ENCODE measurements around the gene GUCY2C. TPM values are rescaled to one million over a fixed set of nuclear protein-coding genes. Genes with fewer than 3 reads are reported as not detected.

Gene GUCY2C
- polyA plus RNA-seq, 2 of the 4 experiments (the other 2 are of a cell fraction): 0.05 TPM; not detected in 1

DNA sequence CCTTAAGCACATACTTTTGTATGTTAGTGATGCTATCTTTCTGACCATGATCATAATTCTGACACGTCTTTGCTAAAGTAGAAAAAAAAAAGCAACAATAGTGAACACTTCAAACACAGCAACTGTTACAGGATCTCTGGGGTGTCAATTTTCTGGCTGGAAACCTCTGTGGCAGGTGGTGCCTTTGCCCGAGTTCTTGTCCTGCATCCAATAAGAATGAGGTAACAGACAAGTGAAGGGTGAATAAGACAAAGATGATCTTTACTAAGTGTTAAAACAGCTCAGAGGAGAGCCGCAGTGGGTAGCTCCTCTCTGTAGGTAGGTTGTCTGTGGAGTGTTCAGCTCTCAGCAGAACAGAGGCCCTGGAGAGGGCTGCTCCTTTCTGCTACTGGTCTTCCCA lies 107.8 kb downstream of the GUCY2C start:
- H3K4me2 ChIP-seq: no peak overlapping the region
- TF ChIP-seq EP300 (IDR thresholded peaks at IDR 0.05) (no peak), ZSCAN20 (CRISPR knock-in tag; IDR thresholded peaks at IDR 0.05) (no peak), HOXB13 (CRISPR knock-in tag; IDR thresholded peaks at IDR 0.05; ENCODE audit: low read depth) (no peak), ZFP36 (IDR thresholded peaks at IDR 0.05; ENCODE audit: borderline replicate concordance, partially characterized antibody) (no peak), POLR2A (IDR thresholded peaks at IDR 0.05; ENCODE audit: low read length) (no peak), ZC3H11A (IDR thresholded peaks at IDR 0.05) (no peak), MAFK (IDR thresholded peaks at IDR 0.05; ENCODE audit: partially characterized antibody) (no peak), HDAC2 (IDR thresholded peaks at IDR 0.05) (no peak), RFX5 (IDR thresholded peaks at IDR 0.05) (no peak), BHLHE40 (IDR thresholded peaks at IDR 0.05; ENCODE audit: low read depth, low read length) (no peak), JUN (IDR thresholded peaks at IDR 0.05) (no peak), MYC (IDR thresholded peaks at IDR 0.05; ENCODE audit: borderline replicate concordance, low read length) (no peak), GATA3 (IDR thresholded peaks at IDR 0.05; ENCODE audit: borderline replicate concordance) (no peak), TP53 (CRISPR knock-in tag; IDR thresholded peaks at IDR 0.05) (no peak)
- ATAC-seq: no peak
- no peaks in the 10 kb centered on the region for H3K4me1 ChIP-seq
- WGBS (ENCODE audit: missing lambda C conversion rate): 41% methylated on average over 3 of the region's 3 CpGs
- FAIRE-seq: no peak
- POLR2A ChIA-PET: no interaction called here
- DNase-seq (ENCODE audit: low read depth in 1 of 2, low spot score in 1 of 2): no peak
- no peaks in the 10 kb centered on the region for H3K9me3 ChIP-seq
- H3K27ac ChIP-seq: no peak overlapping the region
- H3K4me3 ChIP-seq: no peak overlapping the region
- CTCF ChIA-PET: no interaction called here

DNA sequence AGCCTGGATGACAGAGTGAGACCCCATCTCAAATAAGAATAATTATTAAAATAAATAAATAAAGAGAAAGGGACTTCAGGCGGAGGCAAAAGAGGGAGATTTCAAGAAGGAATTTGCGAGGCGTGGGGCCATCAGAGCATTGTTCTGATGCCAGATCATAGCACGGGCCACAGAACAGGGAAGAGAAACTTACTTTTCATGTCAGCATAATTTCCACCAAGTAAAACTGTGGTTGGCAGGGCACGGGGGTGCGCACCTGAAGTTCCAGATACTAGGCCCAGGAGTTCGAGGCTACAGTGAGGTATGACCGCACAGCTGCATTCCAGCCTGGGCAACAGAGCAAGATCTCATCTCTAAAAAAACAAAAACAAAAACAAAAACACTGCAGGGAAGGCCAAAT lies 117.8 kb downstream of the GUCY2C start:
- no peak for FAIRE-seq
- no peak for DNase-seq (ENCODE audit: low read depth in 1 of 2, low spot score in 1 of 2)
- no peaks in the 10 kb centered on the region for H3K9me3 ChIP-seq
- ChIA-PET POLR2A (no interaction called here), CTCF (no interaction called here)
- TF ChIP-seq MYC (IDR thresholded peaks at IDR 0.05; ENCODE audit: borderline replicate concordance, low read length) (no peak), HOXA7 (CRISPR knock-in tag; IDR thresholded peaks at IDR 0.05) (no peak), RARB (CRISPR knock-in tag; IDR thresholded peaks at IDR 0.05) (no peak), EHMT2 (IDR thresholded peaks at IDR 0.05; ENCODE audit: low read depth) (no peak), TP53 (CRISPR knock-in tag; IDR thresholded peaks at IDR 0.05) (no peak), CHD2 (IDR thresholded peaks at IDR 0.05; ENCODE audit: low read length, partially characterized antibody) (no peak), FOSB (CRISPR knock-in tag; IDR thresholded peaks at IDR 0.05) (no peak)
- TF ChIP-seq, protein P1, sequence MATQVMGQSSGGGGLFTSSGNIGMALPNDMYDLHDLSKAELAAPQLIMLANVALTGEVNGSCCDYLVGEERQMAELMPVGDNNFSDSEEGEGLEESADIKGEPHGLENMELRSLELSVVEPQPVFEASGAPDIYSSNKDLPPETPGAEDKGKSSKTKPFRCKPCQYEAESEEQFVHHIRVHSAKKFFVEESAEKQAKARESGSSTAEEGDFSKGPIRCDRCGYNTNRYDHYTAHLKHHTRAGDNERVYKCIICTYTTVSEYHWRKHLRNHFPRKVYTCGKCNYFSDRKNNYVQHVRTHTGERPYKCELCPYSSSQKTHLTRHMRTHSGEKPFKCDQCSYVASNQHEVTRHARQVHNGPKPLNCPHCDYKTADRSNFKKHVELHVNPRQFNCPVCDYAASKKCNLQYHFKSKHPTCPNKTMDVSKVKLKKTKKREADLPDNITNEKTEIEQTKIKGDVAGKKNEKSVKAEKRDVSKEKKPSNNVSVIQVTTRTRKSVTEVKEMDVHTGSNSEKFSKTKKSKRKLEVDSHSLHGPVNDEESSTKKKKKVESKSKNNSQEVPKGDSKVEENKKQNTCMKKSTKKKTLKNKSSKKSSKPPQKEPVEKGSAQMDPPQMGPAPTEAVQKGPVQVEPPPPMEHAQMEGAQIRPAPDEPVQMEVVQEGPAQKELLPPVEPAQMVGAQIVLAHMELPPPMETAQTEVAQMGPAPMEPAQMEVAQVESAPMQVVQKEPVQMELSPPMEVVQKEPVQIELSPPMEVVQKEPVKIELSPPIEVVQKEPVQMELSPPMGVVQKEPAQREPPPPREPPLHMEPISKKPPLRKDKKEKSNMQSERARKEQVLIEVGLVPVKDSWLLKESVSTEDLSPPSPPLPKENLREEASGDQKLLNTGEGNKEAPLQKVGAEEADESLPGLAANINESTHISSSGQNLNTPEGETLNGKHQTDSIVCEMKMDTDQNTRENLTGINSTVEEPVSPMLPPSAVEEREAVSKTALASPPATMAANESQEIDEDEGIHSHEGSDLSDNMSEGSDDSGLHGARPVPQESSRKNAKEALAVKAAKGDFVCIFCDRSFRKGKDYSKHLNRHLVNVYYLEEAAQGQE (IDR thresholded peaks at IDR 0.05): no peak
- H3K4me3 ChIP-seq: no peak overlapping the region
- H3K4me2 ChIP-seq: no peak overlapping the region
- no peak for ATAC-seq
- H3K4me1 ChIP-seq: no peaks in the 10 kb centered on the region
- 84% methylated on average over 8 of the region's 8 CpGs for WGBS (ENCODE audit: missing lambda C conversion rate)
- H3K27ac ChIP-seq: no peak overlapping the region

DNA sequence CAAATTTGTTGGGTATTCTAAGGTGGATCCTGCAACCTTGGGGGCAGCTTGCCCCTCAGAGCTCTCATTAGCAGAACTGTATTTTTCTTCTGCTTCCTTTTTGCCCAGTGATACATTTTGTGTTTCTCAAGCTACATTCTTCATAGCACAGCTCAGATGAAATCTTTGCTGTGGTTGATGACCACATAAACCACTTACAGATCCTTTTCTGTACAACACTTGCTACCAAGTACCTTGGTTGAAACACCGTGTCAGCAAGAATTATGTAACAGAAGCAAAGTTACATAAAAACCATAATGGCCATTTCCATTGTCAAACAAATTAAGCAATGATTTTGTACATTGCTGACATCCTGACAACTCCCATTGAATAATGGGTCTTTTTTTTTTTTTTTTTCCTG lies 119.1 kb downstream of the GUCY2C start:
- TF ChIP-seq, protein P2, sequence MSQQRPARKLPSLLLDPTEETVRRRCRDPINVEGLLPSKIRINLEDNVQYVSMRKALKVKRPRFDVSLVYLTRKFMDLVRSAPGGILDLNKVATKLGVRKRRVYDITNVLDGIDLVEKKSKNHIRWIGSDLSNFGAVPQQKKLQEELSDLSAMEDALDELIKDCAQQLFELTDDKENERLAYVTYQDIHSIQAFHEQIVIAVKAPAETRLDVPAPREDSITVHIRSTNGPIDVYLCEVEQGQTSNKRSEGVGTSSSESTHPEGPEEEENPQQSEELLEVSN (IDR thresholded peaks at IDR 0.05; ENCODE audit: borderline replicate concordance, low read depth): no peak
- TF ChIP-seq MAFK (IDR thresholded peaks at IDR 0.05; ENCODE audit: partially characterized antibody): peak; percentile 43
- TF ChIP-seq HOXB5 (CRISPR knock-in tag; IDR thresholded peaks at IDR 0.05): no peak
- ATAC-seq (no peak), DNase-seq (ENCODE audit: low read depth in 1 of 2, low spot score in 1 of 2) (no peak), FAIRE-seq (no peak)
- Histone ChIP-seq H3K4me3 (no peak overlapping the region), H3K27ac (no peak overlapping the region), H3K4me2 (no peak overlapping the region), H3K9me3 (no peaks in the 10 kb centered on the region), H3K4me1 (no peaks in the 10 kb centered on the region)
- ChIA-PET POLR2A (no interaction called here), CTCF (no interaction called here)
- WGBS (ENCODE audit: missing lambda C conversion rate): 63% methylated on average over 1 of the region's 1 CpG
